ENCODE results near the gene ELL. TPM values are rescaled to one million over a fixed set of nuclear protein-coding genes. Genes with fewer than 3 reads are reported as not detected.

Gene ELL
- total RNA-seq, 4 donors from 2014 or later, result 5.9 to 12.8 (median 9.9) TPM

DNA sequence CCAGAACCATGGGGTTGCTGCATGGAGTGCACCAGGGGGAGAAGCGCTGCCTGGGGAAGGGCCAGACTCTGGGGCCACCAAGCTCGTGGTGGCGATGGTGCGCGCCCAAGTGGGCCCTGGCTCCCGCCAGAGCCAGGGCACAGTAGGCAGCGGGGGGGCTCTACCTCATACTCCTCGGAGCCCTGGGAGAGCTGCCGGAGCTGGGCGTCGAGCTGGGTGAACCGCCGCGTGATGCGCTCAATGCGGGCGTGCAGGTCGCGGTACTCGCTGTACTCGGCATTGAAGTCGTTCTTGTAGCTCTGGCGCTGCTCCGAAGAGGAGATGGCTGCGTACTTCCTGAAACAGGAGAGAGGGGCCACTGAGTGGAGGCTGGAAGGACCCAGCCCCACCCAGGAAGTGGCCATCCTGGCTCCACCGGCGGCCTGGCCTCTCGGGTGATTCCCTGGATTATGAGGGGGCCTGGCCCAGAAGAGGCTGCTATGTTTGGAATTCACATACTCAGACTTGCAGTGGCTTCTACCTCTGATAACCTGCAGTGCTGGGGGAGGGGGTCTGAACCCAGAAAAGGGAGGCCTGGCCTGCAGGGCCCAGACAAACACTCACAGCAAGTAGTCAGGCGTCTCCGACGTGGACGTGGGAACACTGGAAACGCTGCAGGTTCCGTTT, 75.6 kb downstream of the ELL start:
- H3K27me3 ChIP-seq, result no peaks in the 10 kb centered on the region
- TF ChIP-seq CTCF (IDR thresholded peaks at IDR 0.05) (no peak), POLR2A (IDR thresholded peaks at IDR 0.05) (no peak)
- DNase-seq, result no peak
- 91 to 92% methylated on average over 6 to 10 of the region's 34 CpGs for WGBS, 2 donors
- no peaks in the 10 kb centered on the region for H3K9me3 ChIP-seq
- H3K4me1 ChIP-seq, result peaks cover 3 to 9% (median 3%) of the 10 kb centered on the region in 3 donors
- intact Hi-C loops (cut with DNase I), result no loop called here
- no peak overlapping the region for H3K27ac ChIP-seq
- peaks cover 54 to 86% (median 60%) of the 10 kb centered on the region in 3 donors for H3K36me3 ChIP-seq
- no peak overlapping the region for H3K4me3 ChIP-seq

- Histone ChIP-seq H3K27me3 (no peaks in the 10 kb centered on the region), H3K36me3 (peaks cover 47 to 78% (median 57%) of the 10 kb centered on the region in 3 donors), H3K27ac (no peak overlapping the region), H3K4me3 (no peak overlapping the region), H3K4me1 (peaks cover 0 to under 1% (median 0%) of the 10 kb centered on the region in 3 donors), H3K9me3 (no peaks in the 10 kb centered on the region)
- TF ChIP-seq CTCF (IDR thresholded peaks at IDR 0.05), result no peak
- no peak for TF ChIP-seq POLR2A (IDR thresholded peaks at IDR 0.05)
- intact Hi-C loops (cut with DNase I), result no loop called here
- DNase-seq, result no peak
- WGBS, 2 donors, result 57 to 82% methylated on average over 9 to 10 of the region's 15 CpGs
Observed at GRCh38 chr19:18445262-18445948, 76.5 kb downstream of the ELL start.

DNA sequence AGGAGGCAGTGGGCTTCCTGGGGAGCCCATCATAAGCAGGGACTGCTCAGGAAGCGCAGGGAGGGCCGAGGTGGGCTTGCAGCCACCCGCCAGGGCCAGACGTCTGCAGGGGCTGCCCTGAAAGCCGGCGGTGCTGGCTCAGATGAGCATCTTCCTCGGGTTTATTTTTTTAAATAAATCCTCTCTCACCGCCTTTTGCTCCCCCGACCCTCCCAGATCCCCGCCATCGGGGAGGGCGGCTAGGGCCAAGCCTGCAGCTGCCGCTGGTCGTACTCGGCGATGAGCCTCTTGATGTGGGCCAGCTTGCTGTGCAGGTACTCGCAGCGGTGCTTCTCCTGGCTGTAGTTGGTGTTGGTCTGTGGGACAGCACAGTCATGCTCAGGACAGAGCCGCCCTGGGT, 77.4 kb downstream of the ELL start:
- DNase-seq, result no peak
- H3K4me3 ChIP-seq, result no peak overlapping the region
- no peaks in the 10 kb centered on the region for H3K27me3 ChIP-seq
- H3K4me1 ChIP-seq, result peaks cover 0 to 5% (median 5%) of the 10 kb centered on the region in 3 donors
- no peak for TF ChIP-seq POLR2A (IDR thresholded peaks at IDR 0.05)
- no peak for TF ChIP-seq CTCF (IDR thresholded peaks at IDR 0.05)
- H3K9me3 ChIP-seq, result no peaks in the 10 kb centered on the region
- WGBS, 2 donors, result 87 to 90% methylated on average over 6 to 15 of the region's 19 CpGs
- intact Hi-C loops (cut with DNase I), result no loop called here
- H3K27ac ChIP-seq, result no peak overlapping the region
- peaks cover 38 to 69% (median 48%) of the 10 kb centered on the region in 3 donors for H3K36me3 ChIP-seq

DNA sequence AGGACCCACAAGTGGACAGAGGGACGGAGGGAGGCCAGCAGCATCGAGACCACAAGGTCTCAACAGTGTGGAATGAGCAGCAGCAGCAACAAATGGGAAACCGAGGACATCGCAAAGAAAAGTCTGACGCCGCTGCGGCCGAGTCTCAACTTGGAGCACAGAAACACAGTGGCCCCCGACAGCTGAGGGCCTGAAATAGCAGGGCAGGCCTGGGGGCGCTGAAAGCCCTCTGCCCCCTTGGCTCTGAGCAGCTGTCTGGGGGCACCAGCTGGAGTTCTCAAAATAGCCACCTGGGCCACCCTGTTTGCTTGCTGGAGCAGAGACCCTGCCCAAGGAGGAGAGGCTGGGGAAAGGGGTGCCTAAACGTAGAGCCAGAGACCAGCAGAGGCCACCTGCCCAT, 78.0 kb downstream of the ELL start:
- H3K36me3 ChIP-seq, result peaks cover 32 to 62% (median 43%) of the 10 kb centered on the region in 3 donors
- WGBS, 2 donors, result 83 to 89% methylated on average over 1 to 10 of the region's 11 CpGs

More for the DNA sequence above, 78.0 kb downstream of the ELL start:
- Histone ChIP-seq H3K9me3 (no peaks in the 10 kb centered on the region), H3K27me3 (no peaks in the 10 kb centered on the region), H3K27ac (no peak overlapping the region), H3K4me3 (no peak overlapping the region), H3K4me1 (peaks cover 0 to 12% (median 12%) of the 10 kb centered on the region in 3 donors)
- no peak for DNase-seq
- intact Hi-C loops (cut with DNase I), result no loop called here
- TF ChIP-seq CTCF (IDR thresholded peaks at IDR 0.05), result no peak
- TF ChIP-seq POLR2A (IDR thresholded peaks at IDR 0.05), result no peak

Measured in esophagus squamous epithelium (tissue), 5 donors.